ENCODE results near the gene TMEM255B. TPM values are rescaled to one million over a fixed set of nuclear protein-coding genes. Genes with fewer than 3 reads are reported as not detected.

Gene TMEM255B
- total RNA-seq, 1 experiment from 2014 or later: 7.7 TPM

- CTCF ChIA-PET: no interaction called here
- no peaks in the 10 kb centered on the region for H3K27me3 ChIP-seq (ENCODE audit: insufficient read depth, low read length)
- POLR2A ChIA-PET: no interaction called here
Measured at GRCh38 chr13:113767366-113767765, 8.3 kb downstream of the TMEM255B start.

GRCh38 chr13:113768018-113768905, 9.2 kb downstream of the TMEM255B start:
- CTCF ChIA-PET: no interaction called here
- TF ChIP-seq FOSL1 (IDR thresholded peaks at IDR 0.05; ENCODE audit: low read depth) (no peak), ZBTB33 (IDR thresholded peaks at IDR 0.05; ENCODE audit: extremely low read depth, insufficient replicate concordance, low read length) (no peak), ELF1 (IDR thresholded peaks at IDR 0.05; ENCODE audit: borderline replicate concordance, low read depth) (no peak), SIN3A (IDR thresholded peaks at IDR 0.05; ENCODE audit: low read depth) (no peak), MAX (IDR thresholded peaks at IDR 0.05) (no peak), CTCF (IDR thresholded peaks at IDR 0.05 in 2 of 3, conservative IDR thresholded peaks at IDR 0.05 in 1 of 3; ENCODE audit: borderline replicate concordance in 1 of 3, insufficient read depth in 1 of 3, low read depth in 2 of 3, low read length in 2 of 3) (no peak), YY1 (IDR thresholded peaks at IDR 0.05; ENCODE audit: extremely low read depth, insufficient replicate concordance, low read depth, low read length) (no peak), TCF7L2 (IDR thresholded peaks at IDR 0.05; ENCODE audit: borderline replicate concordance, extremely low read depth, insufficient read depth, insufficient read length) (no peak), SP1 (IDR thresholded peaks at IDR 0.05; ENCODE audit: low read depth) (no peak), SRF (IDR thresholded peaks at IDR 0.05; ENCODE audit: low read depth) (no peak)
- RAD21 ChIA-PET (ENCODE audit: low non-redundant PET in 1 of 2, low total read pairs in 2 of 2, uncharacterized antibody in 2 of 2, unreplicated experiment in 2 of 2): no interaction called here
- Histone ChIP-seq H3K79me2 (ENCODE audit: insufficient read depth, low read length) (no peaks in the 10 kb centered on the region), H3K4me3 (replicated peaks in 1 of 2; ENCODE audit: low read depth in 1 of 2, low read length in 2 of 2) (no peak overlapping the region), H3K9me2 (ENCODE audit: insufficient read depth) (no peaks in the 10 kb centered on the region), H3K9ac (ENCODE audit: low read length) (no peak overlapping the region), H3K27ac (ENCODE audit: low read depth, low read length) (no peak overlapping the region), H3K9me3 (ENCODE audit: control insufficient read depth in 1 of 2, insufficient read depth in 1 of 2, low read depth in 1 of 2, low read length in 2 of 2) (no peaks in the 10 kb centered on the region), H3K4me2 (ENCODE audit: low read length) (no peak overlapping the region), H3K4me1 (ENCODE audit: control insufficient read depth in 1 of 2, insufficient read depth in 2 of 2, low read length in 2 of 2) (no peaks in the 10 kb centered on the region), H3K36me3 (ENCODE audit: control insufficient read depth in 1 of 2, insufficient read depth in 2 of 2, low read length in 2 of 2) (no peaks in the 10 kb centered on the region), H4K20me1 (ENCODE audit: insufficient read depth) (no peaks in the 10 kb centered on the region), H3K27me3 (ENCODE audit: insufficient read depth, low read length) (no peaks in the 10 kb centered on the region), H2AFZ (ENCODE audit: low read depth, low read length, poor library complexity, severe bottlenecking) (no peak overlapping the region)
- no TSS peak for BruUV-seq (replicated peaks)
- POLR2A ChIA-PET: no interaction called here
- DNase-seq (ENCODE audit: low read depth, low spot score) (no peak), ATAC-seq (no peak)
- intact Hi-C loops (cut with micrococcal nuclease): no loop called here

More at GRCh38 chr13:113767366-113767765, 8.3 kb downstream of the TMEM255B start:
- Histone ChIP-seq H3K79me2 (ENCODE audit: insufficient read depth, low read length) (no peaks in the 10 kb centered on the region), H2AFZ (ENCODE audit: low read depth, low read length, poor library complexity, severe bottlenecking) (no peak overlapping the region), H3K9me3 (ENCODE audit: control insufficient read depth in 1 of 2, insufficient read depth in 1 of 2, low read depth in 1 of 2, low read length in 2 of 2) (no peaks in the 10 kb centered on the region), H3K36me3 (ENCODE audit: control insufficient read depth in 1 of 2, insufficient read depth in 2 of 2, low read length in 2 of 2) (no peaks in the 10 kb centered on the region), H3K9me2 (ENCODE audit: insufficient read depth) (no peaks in the 10 kb centered on the region), H4K20me1 (ENCODE audit: insufficient read depth) (no peaks in the 10 kb centered on the region), H3K27ac (ENCODE audit: low read depth, low read length) (no peak overlapping the region), H3K4me3 (replicated peaks in 1 of 2; ENCODE audit: low read depth in 1 of 2, low read length in 2 of 2) (no peak overlapping the region), H3K4me1 (ENCODE audit: control insufficient read depth in 1 of 2, insufficient read depth in 2 of 2, low read length in 2 of 2) (no peaks in the 10 kb centered on the region), H3K4me2 (ENCODE audit: low read length) (no peak overlapping the region), H3K9ac (ENCODE audit: low read length) (no peak overlapping the region)
- no peak for TF ChIP-seq SIN3A (IDR thresholded peaks at IDR 0.05; ENCODE audit: low read depth)
- TF ChIP-seq ZNF274 (IDR thresholded peaks at IDR 0.05; ENCODE audit: low read depth, low read length): no peak
- no peak for TF ChIP-seq FOSL1 (IDR thresholded peaks at IDR 0.05; ENCODE audit: low read depth)
- no peak for TF ChIP-seq CEBPB (IDR thresholded peaks at IDR 0.05; ENCODE audit: low read depth)
- TF ChIP-seq RAD21 (IDR thresholded peaks at IDR 0.05; ENCODE audit: low read depth): no peak
- no peak for TF ChIP-seq EGR1 (IDR thresholded peaks at IDR 0.05; ENCODE audit: low read depth)
- TF ChIP-seq SRF (IDR thresholded peaks at IDR 0.05; ENCODE audit: low read depth): no peak
- no peak for TF ChIP-seq ATF3 (IDR thresholded peaks at IDR 0.05)
- TF ChIP-seq SP1 (IDR thresholded peaks at IDR 0.05; ENCODE audit: low read depth): no peak
- no peak for TF ChIP-seq ELF1 (IDR thresholded peaks at IDR 0.05; ENCODE audit: borderline replicate concordance, low read depth)
- no TSS peak for BruUV-seq (replicated peaks)
- intact Hi-C loops (cut with micrococcal nuclease): no loop called here
- no peak for ATAC-seq
- no peak for DNase-seq (ENCODE audit: low read depth, low spot score)
- RAD21 ChIA-PET (ENCODE audit: low non-redundant PET in 1 of 2, low total read pairs in 2 of 2, uncharacterized antibody in 2 of 2, unreplicated experiment in 2 of 2): no interaction called here
